Measurements from ENCODE around the gene QSOX1.
A peak's percentile ranks its signal among the peaks of the same experiment; 100 is the strongest.

Gene QSOX1

GRCh38 chr1:180176965-180177364, 22.3 kb downstream of the QSOX1 start:
- TF ChIP-seq CTCF (IDR thresholded peaks at IDR 0.05): no peak
- Histone ChIP-seq H3K4me3 (no peak overlapping the region), H3K27ac (no peak overlapping the region)
- no peak for DNase-seq (ENCODE audit: low spot score)

GRCh38 chr1:180177931-180178330, 23.3 kb downstream of the QSOX1 start:
- H3K27ac ChIP-seq: no peak overlapping the region
- no peak for TF ChIP-seq CTCF (IDR thresholded peaks at IDR 0.05)
- H3K4me3 ChIP-seq: no peak overlapping the region
- DNase-seq (ENCODE audit: low spot score): no peak

GRCh38 chr1:180178511-180179161, 24.0 kb downstream of the QSOX1 start:
- DNase-seq (ENCODE audit: low spot score): no peak
- TF ChIP-seq CTCF (IDR thresholded peaks at IDR 0.05): peak; percentile 81
- Histone ChIP-seq H3K4me3 (no peak overlapping the region), H3K27ac (no peak overlapping the region)

GRCh38 chr1:180179162-180179957, 24.7 kb downstream of the QSOX1 start:
- no peak for DNase-seq (ENCODE audit: low spot score)
- TF ChIP-seq CTCF (IDR thresholded peaks at IDR 0.05): no peak
- no peak overlapping the region for H3K27ac ChIP-seq
- H3K4me3 ChIP-seq: no peak overlapping the region

- TF ChIP-seq CTCF (IDR thresholded peaks at IDR 0.05): no peak
- Histone ChIP-seq H3K4me3 (no peak overlapping the region), H3K27ac (no peak overlapping the region)
- no peak for DNase-seq (ENCODE audit: low spot score)
Measured at GRCh38 chr1:180181048-180181447, 26.4 kb downstream of the QSOX1 start.

- H3K27ac ChIP-seq: no peak overlapping the region
- no peak overlapping the region for H3K4me3 ChIP-seq
- no peak for TF ChIP-seq CTCF (IDR thresholded peaks at IDR 0.05)
- DNase-seq (ENCODE audit: low spot score): no peak
Measured at GRCh38 chr1:180181996-180182642, 27.4 kb downstream of the QSOX1 start.

All from coronary artery (tissue), 2 donors.